ENCODE measurements around the gene ENTHD1. TPM values are rescaled to one million over a fixed set of nuclear protein-coding genes. Genes with fewer than 3 reads are reported as not detected.

Gene ENTHD1
- total and polyA plus RNA-seq, 2 of the 4 experiments (the other 2 are of a cell fraction): not detected

GRCh38 chr22:39703091-39703490 is 190.5 kb downstream of the ENTHD1 start:
- CTCF ChIA-PET: no interaction called here
- dilution Hi-C loops (cut with HindIII; ENCODE audit: low sequenced_read_pairs, unreplicated experiment): no loop called here
- no peaks in the 10 kb centered on the region for H3K9me1 ChIP-seq (ENCODE audit: insufficient read depth, low read length)
- H4K8ac ChIP-seq (ENCODE audit: low read depth in 2 of 2, low read length in 2 of 2): no peak overlapping the region
- H2BK20ac ChIP-seq (ENCODE audit: low read depth, low read length): no peak overlapping the region
- in situ Hi-C loops (cut with MboI; ENCODE audit: low sequenced_read_pairs): no loop called here
- no peak overlapping the region for H2BK5ac ChIP-seq (ENCODE audit: low read depth, low read length, poor library complexity, severe bottlenecking)
- H2BK15ac ChIP-seq (ENCODE audit: low read depth, low read length): no peak overlapping the region
- no peak overlapping the region for H3K4me3 ChIP-seq (ENCODE audit: insufficient read depth, low read depth, low read length)
- H3K56ac ChIP-seq (ENCODE audit: extremely low read depth, insufficient read depth, low read length): no peak overlapping the region
- no peak overlapping the region for H3K14ac ChIP-seq (replicated peaks; ENCODE audit: low read depth, low read length)
- intact Hi-C loops (cut with micrococcal nuclease): no loop called here
- no peak overlapping the region for H4K5ac ChIP-seq (ENCODE audit: low read depth, low read length)
- H3K18ac ChIP-seq (ENCODE audit: low read depth, low read length): no peak overlapping the region
- WGBS, 2 experiments (ENCODE audit: extremely low coverage in 2 of 2, insufficient read length in 1 of 2): 80% methylated on average over 1 of the region's 8 CpGs; no CpG with 5 or more reads in 1 of the 2 experiments
- TF ChIP-seq MAFK (IDR thresholded peaks at IDR 0.05; ENCODE audit: low read depth, low read length): no peak
- no peak for TF ChIP-seq RFX5 (IDR thresholded peaks at IDR 0.05; ENCODE audit: low read depth, low read length)
- TF ChIP-seq RAD21 (IDR thresholded peaks at IDR 0.05; ENCODE audit: low read length): no peak
- no peak for TF ChIP-seq BHLHE40 (IDR thresholded peaks at IDR 0.05; ENCODE audit: low read depth, low read length)
- TF ChIP-seq POLR2A (IDR thresholded peaks at IDR 0.05; ENCODE audit: low read depth, low read length): no peak
- TF ChIP-seq SMC3 (IDR thresholded peaks at IDR 0.05; ENCODE audit: low read depth, low read length): no peak
- TF ChIP-seq RCOR1 (IDR thresholded peaks at IDR 0.05; ENCODE audit: insufficient replicate concordance, low read length): no peak
- TF ChIP-seq MXI1 (IDR thresholded peaks at IDR 0.05; ENCODE audit: borderline replicate concordance, low read depth, low read length): no peak
- no peak for TF ChIP-seq ELK1 (IDR thresholded peaks at IDR 0.05; ENCODE audit: borderline replicate concordance, low read depth, low read length)
- no peak for TF ChIP-seq CEBPB (IDR thresholded peaks at IDR 0.05; ENCODE audit: low read depth, low read length)
- no peaks in the 10 kb centered on the region for H4K20me1 ChIP-seq (ENCODE audit: insufficient read depth, low read length)
- H3K4ac ChIP-seq (ENCODE audit: low read depth, low read length): no peak overlapping the region
- H3K27ac ChIP-seq (ENCODE audit: insufficient read depth, low read length): no peak overlapping the region
- H3K27me3 ChIP-seq (ENCODE audit: control insufficient read depth, insufficient read depth, low read length): peaks cover 49% of the 10 kb centered on the region
- H2AK5ac ChIP-seq (ENCODE audit: low read depth, low read length): no peak overlapping the region
- H3K23ac ChIP-seq (ENCODE audit: low read depth, low read length): no peak overlapping the region
- H3K79me1 ChIP-seq (ENCODE audit: low read depth in 1 of 2, low read length in 2 of 2): no peaks in the 10 kb centered on the region
- H3K4me2 ChIP-seq (ENCODE audit: low read depth, low read length): no peak overlapping the region
- H2BK120ac ChIP-seq (ENCODE audit: low read depth, low read length): no peak overlapping the region
- no peak overlapping the region for H4K91ac ChIP-seq (ENCODE audit: insufficient read depth, low read depth, low read length)
- no peak overlapping the region for H2AK9ac ChIP-seq (replicated peaks; ENCODE audit: low read depth, low read length, poor library complexity)
- DNase-seq (no peak), ATAC-seq (ENCODE audit: low read depth) (no peak)
- no peak overlapping the region for H3K9ac ChIP-seq (ENCODE audit: low read depth, low read length)
- no peak overlapping the region for H2AFZ ChIP-seq (replicated peaks; ENCODE audit: low read length, poor library complexity)
- no peaks in the 10 kb centered on the region for H3K9me3 ChIP-seq (ENCODE audit: control insufficient read depth, insufficient read depth, low read length)
- H3K4me1 ChIP-seq (ENCODE audit: control insufficient read depth, insufficient read depth, low read length): peaks cover 6% of the 10 kb centered on the region; the same call in 1 of the 2 replicates
- BruUV-seq (replicated peaks): no TSS peak
- POLR2A ChIA-PET (ENCODE audit: unreplicated experiment): no interaction called here
- no peaks in the 10 kb centered on the region for H3K36me3 ChIP-seq (ENCODE audit: control insufficient read depth, insufficient read depth, low read length)
